Astrocyte of the spinal cord (primary cell): ENCODE results near the gene MARVELD3.
"Not testable (repeated sequence)": the region's sequence is repeated elsewhere in the genome, so short reads cannot be mapped to it uniquely, and the experiment has no call there.

Experiments
- DNase-seq: peaks from one replicate; pipeline ENCODE4 v3.0.0; 2011; ENCODE audit warnings: low read depth, low spot score
- H3K4me3 ChIP-seq: 2 replicates; pipeline ENCODE4 v1.5.1; 2011; ENCODE audit warnings: low read depth, mild to moderate bottlenecking, low read length, moderate library complexity
- CTCF ChIP-seq: IDR thresholded peaks from 2 replicates; pipeline ENCODE4 v1.5.1; 2012; ENCODE audit warnings: low read depth, mild to moderate bottlenecking, low read length, inconsistent platforms
- in situ Hi-C: cut with HindIII; loops from 2 replicates; pipeline ENCODE4 v1.10.0; 2017; ENCODE audit warnings: low sequenced_read_pairs

MARVELD3 gene

GRCh38 chr16:71681360-71681759 lies 55.4 kb downstream of the MARVELD3 start:
- no peak overlapping the region for H3K4me3 ChIP-seq
- no peak for DNase-seq
- in situ Hi-C loops: no loop called here
- TF ChIP-seq CTCF: no peak

- in situ Hi-C loops, DNase-seq: not testable (repeated sequence)
These were observed 58.3 kb downstream of the MARVELD3 start for GRCh38 chr16:71684280-71684679.

More at GRCh38 chr16:71684280-71684679, 58.3 kb downstream of the MARVELD3 start:
- H3K4me3 ChIP-seq: not testable (repeated sequence)
